HuH-7.5 (cell line): ENCODE results near the gene RFX4.
"Not testable (repeated sequence)": the region's sequence is repeated elsewhere in the genome, so short reads cannot be mapped to it uniquely, and the experiment has no call there.

Experiments used
- DNase-seq: peaks from one replicate; pipeline ENCODE4 v3.0.0; 2011; ENCODE audit warnings: low spot score

The RFX4 gene

GRCh38 chr12:106594447-106594846 lies 11.6 kb downstream of the RFX4 start:
- DNase-seq, result no peak

GRCh38 chr12:106595268-106595667 lies 12.5 kb downstream of the RFX4 start:
- no peak for DNase-seq

- no peak for DNase-seq
Observed at GRCh38 chr12:106598003-106598402, 15.2 kb downstream of the RFX4 start.

- no peak for DNase-seq
Observed at GRCh38 chr12:106599302-106599701, 16.5 kb downstream of the RFX4 start.

GRCh38 chr12:106600503-106600902 lies 17.7 kb downstream of the RFX4 start:
- no peak for DNase-seq

- DNase-seq, result no peak
Observed at GRCh38 chr12:106601031-106601430, 18.2 kb downstream of the RFX4 start.

- no peak for DNase-seq
Observed at GRCh38 chr12:106601496-106601895, 18.7 kb downstream of the RFX4 start.

- no peak for DNase-seq
Observed at GRCh38 chr12:106602076-106602475, 19.3 kb downstream of the RFX4 start.

GRCh38 chr12:106605254-106605653 lies 22.4 kb downstream of the RFX4 start:
- no peak for DNase-seq

- DNase-seq, result not testable (repeated sequence)
Observed at GRCh38 chr12:106620588-106620987, 37.8 kb downstream of the RFX4 start.

- DNase-seq, result no peak
Observed at GRCh38 chr12:106625976-106626375, 43.2 kb downstream of the RFX4 start.

- no peak for DNase-seq
Observed at GRCh38 chr12:106629797-106630659, 47.2 kb downstream of the RFX4 start.

GRCh38 chr12:106631150-106631549 lies 48.3 kb downstream of the RFX4 start:
- DNase-seq, result no peak

GRCh38 chr12:106631797-106632196 lies 49.0 kb downstream of the RFX4 start:
- no peak for DNase-seq

- no peak for DNase-seq
Observed at GRCh38 chr12:106632797-106633450, 50.1 kb downstream of the RFX4 start.

- DNase-seq, result no peak
Observed at GRCh38 chr12:106633451-106633823, 50.6 kb downstream of the RFX4 start.

- DNase-seq, result no peak
Observed at GRCh38 chr12:106634206-106634605, 51.4 kb downstream of the RFX4 start.

- no peak for DNase-seq
Observed at GRCh38 chr12:106643000-106643399, 60.2 kb downstream of the RFX4 start.

- DNase-seq, result no peak
Observed at GRCh38 chr12:106644335-106645073, 61.7 kb downstream of the RFX4 start.

GRCh38 chr12:106645074-106645421 lies 62.2 kb downstream of the RFX4 start:
- DNase-seq, result peak; percentile 39

- no peak for DNase-seq
Observed at GRCh38 chr12:106645465-106646330, 62.9 kb downstream of the RFX4 start.

- DNase-seq, result no peak
Observed at GRCh38 chr12:106646472-106646871, 63.7 kb downstream of the RFX4 start.
